Transverse colon (tissue), 4 donors: ENCODE data around the gene EHD4. TPM values are rescaled to one million over a fixed set of nuclear protein-coding genes. Genes with fewer than 3 reads are reported as not detected.

Source experiments
- DNase-seq: peaks from one replicate; pipeline ENCODE4 v3.0.0-alpha.2; 2019
- H3K27ac ChIP-seq, 4 donors: fragments of 200-600 bp; sonication (generic); 2 replicates each; pipeline ENCODE4 v1.5.1; 2016 to 2018; ENCODE audit warnings: inconsistent platforms in 4 of 4
- H3K27me3 ChIP-seq: fragments of 200-600 bp; sonication (generic); 2 replicates; pipeline ENCODE4 v1.5.1; 2017; ENCODE audit warnings: inconsistent platforms
- H3K36me3 ChIP-seq, 4 donors: fragments of 200-600 bp; sonication (generic); 2 replicates each; pipeline ENCODE4 v1.5.1; 2017 to 2019; ENCODE audit warnings: inconsistent platforms in 4 of 4
- H3K4me1 ChIP-seq, 4 donors: fragments of 200-600 bp; sonication (generic); 2 replicates each; pipeline ENCODE4 v1.5.1; 2017 to 2020; ENCODE audit warnings: inconsistent platforms in 4 of 4
- H3K4me3 ChIP-seq, 4 donors: fragments of 200-600 bp; sonication (generic); 1 replicate in 1 of 4; 2 replicates in 3 of 4; pipeline versions ENCODE4 v1.5.1 to v1.6.1; 2017 to 2019; ENCODE audit warnings: inconsistent platforms in 4 of 4
- H3K9me3 ChIP-seq, 2 donors: fragments of 200-600 bp; sonication (generic); 2 replicates each; pipeline ENCODE4 v1.5.1; 2017 to 2019; ENCODE audit warnings: inconsistent platforms in 2 of 2
- CTCF ChIP-seq, 5 experiments: fragments of 200-600 bp in 3 of 5; fragments of 450-650 bp in 2 of 5; sonication (generic) in 3 of 5; IDR thresholded peaks; 1 replicate in 2 of 5; 2 replicates in 3 of 5; pipeline ENCODE4 v1.5.1; 2016 to 2017; ENCODE audit warnings: antibody characterized with exemption in 5 of 5, inconsistent platforms in 3 of 5, mild to moderate bottlenecking in 2 of 5, moderate library complexity in 1 of 5
- EP300 ChIP-seq: sonication (generic); formaldehyde crosslinking; IDR thresholded peaks from one replicate; pipeline ENCODE4 v1.6.1; 2017; ENCODE audit warnings: antibody characterized with exemption, low read depth
- POLR2A ChIP-seq: fragments of 450-650 bp; IDR thresholded peaks from one replicate; pipeline ENCODE4 v1.6.1; 2016; ENCODE audit warnings: antibody characterized with exemption, mild to moderate bottlenecking, moderate library complexity
- POLR2AphosphoS5 ChIP-seq, 3 donors: sonication (generic); formaldehyde crosslinking; IDR thresholded peaks; one replicate each; pipeline ENCODE4 v1.6.1; 2016; ENCODE audit warnings: antibody characterized with exemption in 3 of 3
- WGBS, 2 donors: methylation state at CpG; one replicate each; pipeline ENCODE4 v1.1.5; 2018; ENCODE audit warnings: low coverage in 1 of 2; 5-methylcytosine and 5-hydroxymethylcytosine counted together
- in situ Hi-C, 4 donors: fragments of 200-750 bp; cut with MboI; loops; one replicate each; pipeline versions ENCODE4 v1.15.0 to v1.15.1; 2017; ENCODE audit warnings: low sequenced_read_pairs in 3 of 4, low pct_ligation_motif_present in 1 of 4, low pct_unique_long_range_greater_than_20kb in 1 of 4
- intact Hi-C: fragments of 100-400 bp; cut with DNase I; formaldehyde crosslinking; loops from one replicate; pipeline ENCODE4 v1.15.1; 2023; ENCODE audit warnings: low total_unique reads
- total RNA-seq, 4 donors: library from RNA; depleted of rRNA; stranded (reverse); fragments of >200 nt; gene quantifications; one replicate each; pipeline ENCODE4 v1.1.0, GENCODE V29; 2016

Gene EHD4
- total RNA-seq, 4 donors from 2014 or later, result 16.9 to 55.4 (median 35.5) TPM

- Histone ChIP-seq H3K9me3 (no peaks in the 10 kb centered on the region), H3K4me1 (no peaks in the 10 kb centered on the region), H3K36me3 (peaks cover 0 to 7% (median 3%) of the 10 kb centered on the region in 4 donors), H3K4me3 (no peak overlapping the region), H3K27me3 (peaks cover 30% of the 10 kb centered on the region), H3K27ac (no peak overlapping the region)
- no peak for DNase-seq
- in situ Hi-C loops (no loop called here), intact Hi-C loops (no loop called here)
- TF ChIP-seq POLR2AphosphoS5 (IDR thresholded peaks at IDR 0.05) (no peak), POLR2A (no peak), EP300 (no peak), CTCF (IDR thresholded peaks at IDR 0.05) (no peak)
- WGBS, 2 donors, result 77% methylated on average over 8 of the region's 8 CpGs; no CpG with 5 or more reads in 1 of the 2 donors
Observed at GRCh38 chr15:41851755-41852370, 120.5 kb downstream of the EHD4 start.

- DNase-seq, result no peak
- in situ Hi-C loops, result no loop called here
- 36 to 38% methylated on average over 3 to 11 of the region's 11 CpGs for WGBS, 2 donors
Observed at GRCh38 chr15:41851167-41851523, 121.2 kb downstream of the EHD4 start.

GRCh38 chr15:41850482-41851166 is 121.7 kb downstream of the EHD4 start:
- Histone ChIP-seq H3K9me3 (no peaks in the 10 kb centered on the region), H3K4me3 (no peak overlapping the region), H3K27me3 (peaks cover 24% of the 10 kb centered on the region), H3K36me3 (peaks cover 0 to 19% (median 8%) of the 10 kb centered on the region in 4 donors), H3K4me1 (no peaks in the 10 kb centered on the region), H3K27ac (no peak overlapping the region)
- intact Hi-C loops (no loop called here), in situ Hi-C loops (no loop called here)
- TF ChIP-seq POLR2AphosphoS5 (IDR thresholded peaks at IDR 0.05) (no peak), CTCF (IDR thresholded peaks at IDR 0.05) (no peak), POLR2A (no peak), EP300 (no peak)
- 75 to 100% methylated on average over 1 to 16 of the region's 16 CpGs for WGBS, 2 donors
- no peak for DNase-seq

More at GRCh38 chr15:41851167-41851523, 121.2 kb downstream of the EHD4 start:
- TF ChIP-seq POLR2AphosphoS5 (IDR thresholded peaks at IDR 0.05), result no peak
- TF ChIP-seq EP300, result no peak
- no peak for TF ChIP-seq CTCF (IDR thresholded peaks at IDR 0.05)
- TF ChIP-seq POLR2A, result no peak
- intact Hi-C loops, result no loop called here
- Histone ChIP-seq H3K36me3 (peaks cover 0 to 14% (median 7%) of the 10 kb centered on the region in 4 donors), H3K27me3 (peaks cover 25% of the 10 kb centered on the region), H3K4me3 (no peak overlapping the region), H3K4me1 (no peaks in the 10 kb centered on the region), H3K9me3 (no peaks in the 10 kb centered on the region), H3K27ac (no peak overlapping the region)

GRCh38 chr15:41849861-41850260 is 122.5 kb downstream of the EHD4 start:
- H3K36me3 ChIP-seq, result peaks cover 0 to 21% (median 8%) of the 10 kb centered on the region in 4 donors
- H3K9me3 ChIP-seq, result no peaks in the 10 kb centered on the region
- TF ChIP-seq POLR2A, result no peak
- TF ChIP-seq POLR2AphosphoS5 (IDR thresholded peaks at IDR 0.05), result no peak
- no peak for TF ChIP-seq EP300
- no peak for TF ChIP-seq CTCF (IDR thresholded peaks at IDR 0.05)
- in situ Hi-C loops, result no loop called here
- H3K27ac ChIP-seq, result no peak overlapping the region
- H3K27me3 ChIP-seq, result peaks cover 21% of the 10 kb centered on the region
- DNase-seq, result no peak
- WGBS, 2 donors, result 54% methylated on average over 6 of the region's 8 CpGs; no CpG with 5 or more reads in 1 of the 2 donors
- no peak overlapping the region for H3K4me3 ChIP-seq
- intact Hi-C loops, result no loop called here
- no peaks in the 10 kb centered on the region for H3K4me1 ChIP-seq
